ENCODE measurements around the gene HCRTR1. TPM values are rescaled to one million over a fixed set of nuclear protein-coding genes. Genes with fewer than 3 reads are reported as not detected.
"Not testable (repeated sequence)": the region's sequence is repeated elsewhere in the genome, so short reads cannot be mapped to it uniquely, and the experiment has no call there.

The HCRTR1 gene
- total RNA-seq, 2 experiments from 2014 or later, result not detected

DNA sequence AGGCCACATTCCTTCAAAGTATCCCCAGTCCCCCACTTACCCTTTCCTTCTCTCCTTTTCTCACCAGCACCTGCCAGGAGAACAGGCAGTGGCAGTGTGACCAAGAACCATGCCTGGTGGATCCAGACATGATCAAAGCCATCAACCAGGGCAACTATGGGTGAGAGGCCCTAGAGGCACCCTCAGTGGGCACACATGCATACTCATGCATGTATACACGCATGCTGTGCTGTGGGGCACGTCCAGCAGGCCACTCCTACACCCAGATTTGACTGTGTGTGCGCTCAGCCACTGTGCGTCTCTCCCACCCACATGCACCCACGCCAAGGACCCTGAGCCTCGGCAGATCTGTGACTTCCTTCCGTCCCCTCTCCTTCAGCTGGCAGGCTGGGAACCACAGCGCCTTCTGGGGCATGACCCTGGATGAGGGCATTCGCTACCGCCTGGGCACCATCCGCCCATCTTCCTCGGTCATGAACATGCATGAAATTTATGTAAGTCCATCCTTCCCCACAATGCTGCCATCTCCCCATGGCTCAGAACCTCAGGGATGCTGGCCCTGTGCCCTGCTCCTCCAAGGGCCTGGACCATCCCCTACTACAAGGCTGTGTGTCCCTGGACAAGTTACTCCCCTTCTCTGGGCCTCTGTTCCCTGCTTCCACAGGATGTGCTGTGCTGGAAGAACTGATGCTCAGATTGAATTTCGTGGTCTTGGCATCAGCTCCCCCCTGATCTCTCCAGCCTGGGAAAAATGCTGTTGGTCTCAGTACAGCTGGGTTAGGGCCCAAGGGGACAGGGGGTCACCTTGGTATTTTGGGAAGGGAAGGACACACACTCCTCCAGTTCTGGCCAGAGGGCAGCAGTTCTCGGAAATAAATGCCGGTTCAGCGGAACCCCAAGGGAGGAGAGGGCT, 34.2 kb upstream of the HCRTR1 start:
- H3K27ac Mint-ChIP-seq, result no peak overlapping the region
- H3K27me3 Mint-ChIP-seq, result peaks cover 7% of the 10 kb centered on the region
- intact Hi-C loops (cut with DNase I, micrococcal nuclease), result no loop called here
- H3K4me1 Mint-ChIP-seq, result peaks cover 2% of the 10 kb centered on the region
- DNase-seq (no peak), ATAC-seq (no peak)
- no peaks in the 10 kb centered on the region for H3K9me3 Mint-ChIP-seq (ENCODE audit: low read depth)
- H3K36me3 Mint-ChIP-seq (ENCODE audit: low read depth), result no peaks in the 10 kb centered on the region
- ChIA-PET POLR2A (no interaction called here), CTCF (interaction anchor here (0.6 kb wide), 1 partner anchor 29 kb away, joined by 3 read pairs; no protein-coding TSS in a partner anchor)
- no peak overlapping the region for H3K4me3 Mint-ChIP-seq

- ChIA-PET POLR2A (no interaction called here), CTCF (interaction anchor here (0.6 to 0.7 kb wide), 2 partner anchors 18 to 28 kb away, joined by 3 read pairs; no protein-coding TSS in a partner anchor)
- no peaks in the 10 kb centered on the region for H3K9me3 Mint-ChIP-seq (ENCODE audit: low read depth)
- no peak for DNase-seq
- no peak for ATAC-seq
- no peak overlapping the region for H3K27ac Mint-ChIP-seq
- peaks cover 2% of the 10 kb centered on the region for H3K4me1 Mint-ChIP-seq
- peaks cover 10% of the 10 kb centered on the region for H3K27me3 Mint-ChIP-seq
- no peaks in the 10 kb centered on the region for H3K36me3 Mint-ChIP-seq (ENCODE audit: low read depth)
- intact Hi-C loops (cut with DNase I, micrococcal nuclease), result no loop called here
- no peak overlapping the region for H3K4me3 Mint-ChIP-seq
These were observed 33.3 kb upstream of the HCRTR1 start for GRCh38 chr1:31583995-31584868.

DNA sequence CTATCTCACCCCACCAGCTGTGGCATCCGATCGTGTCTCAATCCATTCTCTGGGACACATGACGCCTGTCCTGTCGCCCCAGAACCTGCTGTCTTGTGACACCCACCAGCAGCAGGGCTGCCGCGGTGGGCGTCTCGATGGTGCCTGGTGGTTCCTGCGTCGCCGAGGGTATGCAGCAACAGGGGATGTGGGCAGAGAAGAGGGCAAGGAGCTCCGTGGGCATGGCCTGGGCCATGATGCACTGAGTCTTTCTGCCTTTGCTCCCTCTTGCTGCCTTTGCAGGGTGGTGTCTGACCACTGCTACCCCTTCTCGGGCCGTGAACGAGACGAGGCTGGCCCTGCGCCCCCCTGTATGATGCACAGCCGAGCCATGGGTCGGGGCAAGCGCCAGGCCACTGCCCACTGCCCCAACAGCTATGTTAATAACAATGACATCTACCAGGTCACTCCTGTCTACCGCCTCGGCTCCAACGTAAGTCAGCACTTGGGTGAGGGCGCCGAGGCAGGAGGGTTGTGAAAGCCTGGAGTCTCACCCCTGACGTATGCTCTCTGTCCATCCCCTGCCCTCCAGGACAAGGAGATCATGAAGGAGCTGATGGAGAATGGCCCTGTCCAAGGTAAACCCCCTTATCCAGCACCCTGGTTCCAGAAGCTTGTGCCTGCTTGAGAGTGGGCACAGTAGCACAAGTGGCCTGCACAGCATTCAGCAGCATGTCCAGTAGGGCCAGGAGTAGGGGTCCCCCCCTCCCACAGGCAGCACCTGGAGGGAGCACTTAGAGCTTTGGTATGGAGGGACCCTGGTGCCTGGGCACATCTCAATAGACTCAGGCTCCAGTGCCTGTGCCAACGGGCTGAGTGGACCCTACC, 32.4 kb upstream of the HCRTR1 start:
- ChIA-PET CTCF (interaction anchor here (0.7 kb wide), 1 partner anchor 19 kb away, joined by 3 read pairs; no protein-coding TSS in a partner anchor), POLR2A (no interaction called here)
- Mint-ChIP-seq H3K27me3 (peaks cover 12% of the 10 kb centered on the region), H3K4me3 (no peak overlapping the region), H3K36me3 (ENCODE audit: low read depth) (no peaks in the 10 kb centered on the region), H3K27ac (no peak overlapping the region), H3K4me1 (peaks cover 2% of the 10 kb centered on the region), H3K9me3 (ENCODE audit: low read depth) (no peaks in the 10 kb centered on the region)
- intact Hi-C loops (cut with DNase I, micrococcal nuclease), result no loop called here
- ATAC-seq (no peak), DNase-seq (no peak)

- no peaks in the 10 kb centered on the region for H3K9me3 Mint-ChIP-seq (ENCODE audit: low read depth)
- no peak overlapping the region for H3K27ac Mint-ChIP-seq
- H3K4me1 Mint-ChIP-seq, result peaks cover 2% of the 10 kb centered on the region
- no peak for ATAC-seq
- ChIA-PET CTCF (no interaction called here), POLR2A (no interaction called here)
- no peak overlapping the region for H3K4me3 Mint-ChIP-seq
- DNase-seq, result no peak
- H3K36me3 Mint-ChIP-seq (ENCODE audit: low read depth), result no peaks in the 10 kb centered on the region
- H3K27me3 Mint-ChIP-seq, result peaks cover 12% of the 10 kb centered on the region
- intact Hi-C loops (cut with DNase I, micrococcal nuclease), result no loop called here
These were observed 31.6 kb upstream of the HCRTR1 start for GRCh38 chr1:31585736-31586365.

DNA sequence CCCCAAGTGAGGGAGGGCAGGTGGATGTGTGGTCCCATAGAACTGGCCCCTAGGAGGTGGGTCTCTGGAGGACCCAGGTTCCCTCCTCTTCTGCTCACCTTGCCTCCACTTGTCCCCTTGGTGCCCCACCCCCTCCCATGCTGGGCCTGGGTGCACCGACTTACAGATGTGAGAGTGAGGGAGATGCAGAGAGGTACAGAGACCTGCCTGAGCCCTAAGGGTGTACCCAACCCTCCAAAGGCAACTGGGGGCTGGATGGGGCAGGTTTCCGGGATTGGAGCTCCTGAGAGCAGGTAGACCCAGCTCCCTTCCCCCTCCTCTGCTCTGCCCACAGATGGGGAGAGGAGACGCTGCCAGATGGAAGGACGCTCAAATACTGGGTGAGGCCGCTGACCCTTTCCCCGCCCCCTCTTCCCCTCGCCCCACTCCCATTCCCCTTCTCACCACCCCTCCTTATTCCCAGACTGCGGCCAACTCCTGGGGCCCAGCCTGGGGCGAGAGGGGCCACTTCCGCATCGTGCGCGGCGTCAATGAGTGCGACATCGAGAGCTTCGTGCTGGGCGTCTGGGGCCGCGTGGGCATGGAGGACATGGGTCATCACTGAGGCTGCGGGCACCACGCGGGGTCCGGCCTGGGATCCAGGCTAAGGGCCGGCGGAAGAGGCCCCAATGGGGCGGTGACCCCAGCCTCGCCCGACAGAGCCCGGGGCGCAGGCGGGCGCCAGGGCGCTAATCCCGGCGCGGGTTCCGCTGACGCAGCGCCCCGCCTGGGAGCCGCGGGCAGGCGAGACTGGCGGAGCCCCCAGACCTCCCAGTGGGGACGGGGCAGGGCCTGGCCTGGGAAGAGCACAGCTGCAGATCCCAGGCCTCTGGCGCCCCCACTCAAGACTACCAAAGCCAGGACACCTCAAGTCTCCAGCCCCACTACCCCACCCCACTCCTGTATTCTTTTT, 30.8 kb upstream of the HCRTR1 start:
- Mint-ChIP-seq H3K4me1 (peaks cover 2% of the 10 kb centered on the region), H3K27ac (no peak overlapping the region), H3K4me3 (no peak overlapping the region), H3K27me3 (peaks cover 12% of the 10 kb centered on the region), H3K9me3 (ENCODE audit: low read depth) (no peaks in the 10 kb centered on the region), H3K36me3 (ENCODE audit: low read depth) (no peaks in the 10 kb centered on the region)
- POLR2A ChIA-PET, result no interaction called here
- CTCF ChIA-PET, result no interaction called here
- no peak for DNase-seq
- ATAC-seq, result no peak
- intact Hi-C loops (cut with DNase I, micrococcal nuclease), result no loop called here

DNA sequence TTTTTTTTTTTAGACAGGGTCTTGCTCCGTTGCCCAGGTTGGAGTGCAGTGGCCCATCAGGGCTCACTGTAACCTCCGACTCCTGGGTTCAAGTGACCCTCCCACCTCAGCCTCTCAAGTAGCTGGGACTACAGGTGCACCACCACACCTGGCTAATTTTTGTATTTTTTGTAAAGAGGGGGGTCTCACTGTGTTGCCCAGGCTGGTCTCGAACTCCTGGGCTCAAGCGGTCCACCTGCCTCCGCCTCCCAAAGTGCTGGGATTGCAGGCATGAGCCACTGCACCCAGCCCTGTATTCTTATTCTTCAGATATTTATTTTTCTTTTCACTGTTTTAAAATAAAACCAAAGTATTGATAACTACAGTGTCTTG, 30.2 kb upstream of the HCRTR1 start:
- ATAC-seq; H3K36me3 Mint-ChIP-seq (ENCODE audit: low read depth); H3K4me1 Mint-ChIP-seq; POLR2A ChIA-PET; intact Hi-C loops (cut with DNase I, micrococcal nuclease); H3K9me3 Mint-ChIP-seq (ENCODE audit: low read depth); H3K4me3 Mint-ChIP-seq; DNase-seq; H3K27ac Mint-ChIP-seq: not testable (repeated sequence)
- peaks cover 18% of the 10 kb centered on the region for H3K27me3 Mint-ChIP-seq
- CTCF ChIA-PET, result interaction anchor here (0.6 kb wide), 2 partner anchors 203 to 222 kb away, joined by 3 read pairs; no protein-coding TSS in a partner anchor

DNA sequence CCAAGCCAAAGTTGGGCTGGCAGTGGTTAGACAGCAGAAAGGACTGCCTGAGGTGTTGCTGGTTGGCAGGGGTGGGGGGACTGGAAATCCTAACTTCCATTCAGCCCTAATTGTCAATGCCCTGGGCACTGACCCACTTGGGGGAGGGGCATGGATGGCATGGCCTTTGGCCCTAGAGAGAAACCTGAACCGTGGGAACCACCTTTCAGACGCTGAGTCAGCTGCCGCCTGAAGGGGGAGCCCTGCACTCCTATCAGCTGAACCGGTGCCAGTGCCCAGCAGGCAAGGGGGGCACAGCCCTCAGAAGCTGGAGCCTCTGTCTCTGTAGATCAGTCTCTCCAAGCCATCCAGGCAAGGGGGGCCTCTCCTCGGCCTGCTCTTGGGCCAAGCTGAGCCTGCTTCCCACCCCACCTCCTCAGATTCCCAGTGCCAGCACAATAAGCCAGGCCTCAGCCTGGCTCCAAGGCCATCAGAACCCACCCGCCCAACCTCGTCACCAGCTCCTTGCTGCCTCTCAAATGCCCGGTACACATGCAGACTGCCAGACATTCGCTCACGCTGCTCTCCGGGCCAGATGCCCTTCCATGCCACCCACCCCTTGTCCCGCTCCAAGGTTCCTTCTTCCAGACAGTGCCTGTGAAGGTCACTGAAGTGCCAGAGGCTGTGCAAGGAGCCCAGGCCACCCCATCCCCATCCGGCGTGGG, 29.6 kb upstream of the HCRTR1 start:
- ChIA-PET CTCF (interaction anchor here (0.6 kb wide), 3 partner anchors 20 to 222 kb away, joined by 3 read pairs; no protein-coding TSS in a partner anchor), POLR2A (no interaction called here)
- Mint-ChIP-seq H3K27ac (no peak overlapping the region), H3K4me3 (no peak overlapping the region), H3K4me1 (peaks cover 2% of the 10 kb centered on the region), H3K9me3 (ENCODE audit: low read depth) (no peaks in the 10 kb centered on the region), H3K36me3 (ENCODE audit: low read depth) (no peaks in the 10 kb centered on the region), H3K27me3 (peaks cover 18% of the 10 kb centered on the region)
- DNase-seq, result peak; percentile 79
- intact Hi-C loops (cut with DNase I, micrococcal nuclease), result no loop called here
- ATAC-seq, result peak; percentile 91

GRCh38 chr1:31588751-31589515, 28.6 kb upstream of the HCRTR1 start:
- Mint-ChIP-seq H3K27ac (no peak overlapping the region), H3K27me3 (peaks cover 18% of the 10 kb centered on the region), H3K36me3 (ENCODE audit: low read depth) (no peaks in the 10 kb centered on the region), H3K9me3 (ENCODE audit: low read depth) (no peaks in the 10 kb centered on the region), H3K4me1 (peaks cover 2% of the 10 kb centered on the region), H3K4me3 (no peak overlapping the region)
- ChIA-PET CTCF (interaction anchor here (0.9 kb wide), 1 partner anchor 25 kb away, joined by 6 read pairs; no protein-coding TSS in a partner anchor), POLR2A (no interaction called here)
- no peak for ATAC-seq
- intact Hi-C loops (cut with DNase I, micrococcal nuclease), result no loop called here
- DNase-seq, result no peak

- DNase-seq (no peak), ATAC-seq (no peak)
- ChIA-PET CTCF (interaction anchor here (0.6 to 0.8 kb wide), 3 partner anchors 79 to 197 kb away, joined by 3 read pairs; no protein-coding TSS in a partner anchor), POLR2A (no interaction called here)
- Mint-ChIP-seq H3K27me3 (peaks cover 22% of the 10 kb centered on the region), H3K9me3 (ENCODE audit: low read depth) (no peaks in the 10 kb centered on the region), H3K27ac (no peak overlapping the region), H3K36me3 (ENCODE audit: low read depth) (no peaks in the 10 kb centered on the region), H3K4me1 (peaks cover 2% of the 10 kb centered on the region), H3K4me3 (no peak overlapping the region)
- intact Hi-C loops (cut with DNase I, micrococcal nuclease), result loop anchor here in 1 of 2 experiments (2.0 kb wide), 1 partner anchor 27 kb away; no protein-coding TSS in a partner anchor
These were observed 25.9 kb upstream of the HCRTR1 start for GRCh38 chr1:31591425-31592093.
